ENCODE measurements around the gene MTMR1.

Gene MTMR1

GRCh38 chrX:150683536-150684146 is 9.6 kb upstream of the MTMR1 start:
- TF ChIP-seq, protein P1, sequence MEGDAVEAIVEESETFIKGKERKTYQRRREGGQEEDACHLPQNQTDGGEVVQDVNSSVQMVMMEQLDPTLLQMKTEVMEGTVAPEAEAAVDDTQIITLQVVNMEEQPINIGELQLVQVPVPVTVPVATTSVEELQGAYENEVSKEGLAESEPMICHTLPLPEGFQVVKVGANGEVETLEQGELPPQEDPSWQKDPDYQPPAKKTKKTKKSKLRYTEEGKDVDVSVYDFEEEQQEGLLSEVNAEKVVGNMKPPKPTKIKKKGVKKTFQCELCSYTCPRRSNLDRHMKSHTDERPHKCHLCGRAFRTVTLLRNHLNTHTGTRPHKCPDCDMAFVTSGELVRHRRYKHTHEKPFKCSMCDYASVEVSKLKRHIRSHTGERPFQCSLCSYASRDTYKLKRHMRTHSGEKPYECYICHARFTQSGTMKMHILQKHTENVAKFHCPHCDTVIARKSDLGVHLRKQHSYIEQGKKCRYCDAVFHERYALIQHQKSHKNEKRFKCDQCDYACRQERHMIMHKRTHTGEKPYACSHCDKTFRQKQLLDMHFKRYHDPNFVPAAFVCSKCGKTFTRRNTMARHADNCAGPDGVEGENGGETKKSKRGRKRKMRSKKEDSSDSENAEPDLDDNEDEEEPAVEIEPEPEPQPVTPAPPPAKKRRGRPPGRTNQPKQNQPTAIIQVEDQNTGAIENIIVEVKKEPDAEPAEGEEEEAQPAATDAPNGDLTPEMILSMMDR (IDR thresholded peaks at IDR 0.05; ENCODE audit: control insufficient read depth, insufficient read depth, low read depth, low read length, missing control alignments): peak; percentile 43
- no peak for DNase-seq (ENCODE audit: low read depth)
- no peak overlapping the region for H3K4me3 ChIP-seq (ENCODE audit: control insufficient read depth, low read depth, low read length)

- TF ChIP-seq, protein P1 (IDR thresholded peaks at IDR 0.05; ENCODE audit: control insufficient read depth, insufficient read depth, low read depth, low read length, missing control alignments): no peak
- no peak overlapping the region for H3K4me3 ChIP-seq (ENCODE audit: control insufficient read depth, low read depth, low read length)
- DNase-seq (ENCODE audit: low read depth): peak; percentile 64
These were observed 4.2 kb upstream of the MTMR1 start for GRCh38 chrX:150688911-150689451.

GRCh38 chrX:150690126-150690525 is 3.1 kb upstream of the MTMR1 start:
- DNase-seq (ENCODE audit: low read depth): peak; percentile 82
- no peak overlapping the region for H3K4me3 ChIP-seq (ENCODE audit: control insufficient read depth, low read depth, low read length)
- TF ChIP-seq, protein P1 (IDR thresholded peaks at IDR 0.05; ENCODE audit: control insufficient read depth, insufficient read depth, low read depth, low read length, missing control alignments): no peak

DNA sequence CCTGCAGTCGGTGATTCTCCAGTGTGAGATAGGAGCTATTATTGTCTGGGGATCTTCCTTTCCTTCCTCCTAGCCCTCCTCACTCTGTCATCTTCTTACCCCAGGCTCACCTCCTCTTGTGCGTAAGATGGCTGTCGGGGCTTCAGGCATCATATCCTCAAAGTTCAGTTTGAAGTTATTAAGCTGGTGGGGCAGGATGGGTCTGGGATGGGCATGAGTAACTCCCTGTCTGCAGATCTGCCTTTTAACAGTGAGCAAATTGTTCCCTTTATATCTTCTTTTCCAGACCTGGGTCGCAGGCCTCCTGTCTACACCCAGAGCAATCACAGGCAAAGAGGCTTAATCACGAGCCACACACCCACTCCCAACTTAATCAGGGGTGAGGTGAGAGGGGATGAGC is 900 bp upstream of the MTMR1 start:
- TF ChIP-seq, protein P1 (IDR thresholded peaks at IDR 0.05; ENCODE audit: control insufficient read depth, insufficient read depth, low read depth, low read length, missing control alignments): no peak
- no peak overlapping the region for H3K4me3 ChIP-seq (ENCODE audit: control insufficient read depth, low read depth, low read length)
- no peak for DNase-seq (ENCODE audit: low read depth)

GRCh38 chrX:150693725-150694574 is 754 bp downstream of the MTMR1 start:
- peak overlapping the region; percentile 65 for H3K4me3 ChIP-seq (ENCODE audit: control insufficient read depth, low read depth, low read length)
- peak; percentile 56 for DNase-seq (ENCODE audit: low read depth)
- TF ChIP-seq, protein P1 (IDR thresholded peaks at IDR 0.05; ENCODE audit: control insufficient read depth, insufficient read depth, low read depth, low read length, missing control alignments): no peak

- H3K4me3 ChIP-seq (ENCODE audit: control insufficient read depth, low read depth, low read length): no peak overlapping the region
- no peak for DNase-seq (ENCODE audit: low read depth)
- TF ChIP-seq, protein P1 (IDR thresholded peaks at IDR 0.05; ENCODE audit: control insufficient read depth, insufficient read depth, low read depth, low read length, missing control alignments): no peak
These were observed 1.7 kb downstream of the MTMR1 start for GRCh38 chrX:150694738-150695410.

All from AG09309 (cell line).